HEK293 (cell line): ENCODE results near the gene SLC25A2.

Experiments
- CTCF ChIA-PET: fragments of 350-600 bp; formaldehyde crosslinking; extraction: SDS; loops from one replicate; lab custom pipeline; 2021; ENCODE audit warnings: antibody characterized with exemption; lab: Yijun Ruan, JAX
- POLR2A ChIA-PET: fragments of 300-600 bp; formaldehyde crosslinking; extraction: SDS; loops from one replicate; lab custom pipeline; 2020; ENCODE audit warnings: antibody characterized with exemption, inconsistent platforms; lab: Yijun Ruan, JAX
- H3K27ac ChIP-seq: fragments of 200-500 bp; sonication (Bioruptor generic); 2 replicates; pipeline ENCODE4 v1.5.1; 2014; ENCODE audit warnings: low read depth, low read length, control low read depth, inconsistent platforms; ENCODE audit errors: extremely low read depth
- H3K36me3 ChIP-seq, 2 experiments: fragments of 200-500 bp in 1 of 2; sonication (Bioruptor generic) in 1 of 2; 1 replicate in 1 of 2; 2 replicates in 1 of 2; pipeline ENCODE4 v1.5.1; 2014 to 2017; ENCODE audit warnings: inconsistent platforms in 2 of 2, low read length in 2 of 2; ENCODE audit not compliant: control insufficient read depth in 2 of 2, insufficient read depth in 1 of 2
- H3K4me1 ChIP-seq: fragments of 200-500 bp; sonication (Bioruptor generic); 2 replicates; pipeline ENCODE4 v1.5.1; 2014; ENCODE audit warnings: mild to moderate bottlenecking, low read length, inconsistent platforms; ENCODE audit not compliant: control insufficient read depth, insufficient read depth
- H3K4me3 ChIP-seq: 2 replicates; pipeline ENCODE4 v1.5.1; 2011; ENCODE audit warnings: low read depth, mild to moderate bottlenecking, control low read depth, low read length, moderate library complexity
- H3K9me3 ChIP-seq: fragments of 200-500 bp; sonication (Bioruptor generic); 2 replicates; pipeline ENCODE4 v1.5.1; 2014; ENCODE audit warnings: low read depth, low read length, inconsistent platforms; ENCODE audit not compliant: control insufficient read depth, insufficient read depth
- AEBP2 ChIP-seq: fragments of 450-650 bp; formaldehyde crosslinking; IDR thresholded peaks from 2 replicates; pipeline ENCODE4 v1.5.1; 2016; ENCODE audit warnings: missing biosample characterization, missing genetic modification characterization, borderline replicate concordance
- ELK4 ChIP-seq: IDR thresholded peaks from 2 replicates; pipeline ENCODE4 v1.6.1; 2011; ENCODE audit warnings: mild to moderate bottlenecking, low read depth, low read length, borderline replicate concordance
- FEZF1 ChIP-seq: fragments of 450-650 bp; formaldehyde crosslinking; IDR thresholded peaks from 2 replicates; pipeline ENCODE4 v1.5.1; 2016; ENCODE audit warnings: missing biosample characterization, missing genetic modification characterization
- GLIS1 ChIP-seq: fragments of 450-650 bp; formaldehyde crosslinking; IDR thresholded peaks from 2 replicates; pipeline ENCODE4 v1.5.1; 2016; ENCODE audit warnings: missing biosample characterization, missing genetic modification characterization
- MYNN ChIP-seq: fragments of 450-650 bp; formaldehyde crosslinking; IDR thresholded peaks from 2 replicates; pipeline ENCODE4 v1.5.1; 2016; ENCODE audit warnings: missing biosample characterization, missing genetic modification characterization, borderline replicate concordance
- SALL2 ChIP-seq: fragments of 450-650 bp; formaldehyde crosslinking; IDR thresholded peaks from 2 replicates; pipeline ENCODE4 v1.5.0; 2017; ENCODE audit warnings: missing biosample characterization, mild to moderate bottlenecking, missing genetic modification characterization, borderline replicate concordance
- TCF7L2 ChIP-seq: IDR thresholded peaks from 2 replicates; pipeline ENCODE4 v1.6.1; 2011; ENCODE audit warnings: low read depth, mild to moderate bottlenecking, inconsistent platforms, low read length, moderate library complexity, borderline replicate concordance
- YY1 ChIP-seq: fragments of 450-650 bp; formaldehyde crosslinking; IDR thresholded peaks from 2 replicates; pipeline ENCODE4 v1.5.1; 2018; ENCODE audit warnings: missing biosample characterization, missing genetic modification characterization
- ZBTB49 ChIP-seq: fragments of 450-650 bp; formaldehyde crosslinking; IDR thresholded peaks from 2 replicates; pipeline ENCODE4 v1.5.1; 2016; ENCODE audit warnings: missing biosample characterization, missing genetic modification characterization, low read depth
- ZNF140 ChIP-seq: fragments of 450-650 bp; formaldehyde crosslinking; IDR thresholded peaks from 2 replicates; pipeline ENCODE4 v1.5.1; 2016; ENCODE audit warnings: missing biosample characterization, missing genetic modification characterization
- ZNF214 ChIP-seq: fragments of 450-650 bp; formaldehyde crosslinking; IDR thresholded peaks from 2 replicates; pipeline ENCODE4 v1.5.1; 2017; ENCODE audit warnings: missing biosample characterization, mild to moderate bottlenecking, missing genetic modification characterization, borderline replicate concordance
- ZNF24 ChIP-seq: fragments of 450-650 bp; formaldehyde crosslinking; IDR thresholded peaks from 2 replicates; pipeline ENCODE4 v1.5.1; 2016; ENCODE audit warnings: missing biosample characterization, missing genetic modification characterization
- ZNF302 ChIP-seq: fragments of 450-650 bp; formaldehyde crosslinking; IDR thresholded peaks from 2 replicates; pipeline ENCODE4 v1.5.1; 2016; ENCODE audit warnings: missing biosample characterization, missing genetic modification characterization, low read depth
- ZNF366 ChIP-seq: fragments of 450-650 bp; formaldehyde crosslinking; conservative IDR thresholded peaks from 2 replicates; pipeline ENCODE4 v1.5.1; 2016; ENCODE audit warnings: missing biosample characterization, missing genetic modification characterization
- ZNF426 ChIP-seq: fragments of 450-650 bp; formaldehyde crosslinking; IDR thresholded peaks from 2 replicates; pipeline ENCODE4 v1.5.1; 2017; ENCODE audit warnings: missing biosample characterization, missing genetic modification characterization, mild to moderate bottlenecking, inconsistent platforms, moderate library complexity
- ZNF513 ChIP-seq: fragments of 450-650 bp; IDR thresholded peaks from 2 replicates; pipeline ENCODE4 v1.5.1; 2018; ENCODE audit warnings: missing biosample characterization, missing genetic modification characterization
- ZNF623 ChIP-seq: fragments of 450-650 bp; formaldehyde crosslinking; IDR thresholded peaks from 2 replicates; pipeline ENCODE4 v1.5.1; 2016; ENCODE audit warnings: missing biosample characterization, missing genetic modification characterization
- ZNF747 ChIP-seq: fragments of 450-650 bp; formaldehyde crosslinking; IDR thresholded peaks from 2 replicates; pipeline ENCODE4 v1.5.1; 2016; ENCODE audit warnings: missing biosample characterization, missing genetic modification characterization
- ZSCAN16 ChIP-seq: fragments of 450-650 bp; formaldehyde crosslinking; IDR thresholded peaks from 2 replicates; pipeline ENCODE4 v1.5.1; 2016; ENCODE audit warnings: missing biosample characterization, missing genetic modification characterization
- ZXDB ChIP-seq: fragments of 450-650 bp; formaldehyde crosslinking; IDR thresholded peaks from 2 replicates; pipeline ENCODE4 v1.5.1; 2016; ENCODE audit warnings: missing biosample characterization, missing genetic modification characterization
- TF ChIP-seq, protein P1 (sequence below): fragments of 450-650 bp; formaldehyde crosslinking; IDR thresholded peaks from 2 replicates; pipeline ENCODE4 v1.5.1; 2016; ENCODE audit warnings: missing biosample characterization, missing genetic modification characterization
- TF ChIP-seq, protein P2 (sequence below): fragments of 450-650 bp; formaldehyde crosslinking; IDR thresholded peaks from 2 replicates; pipeline ENCODE4 v1.5.1; 2016; ENCODE audit warnings: missing biosample characterization, missing genetic modification characterization
- TF ChIP-seq, protein P3 (sequence below): fragments of 450-650 bp; formaldehyde crosslinking; IDR thresholded peaks from 2 replicates; pipeline ENCODE4 v1.5.1; 2016; ENCODE audit warnings: missing biosample characterization, missing genetic modification characterization
- TF ChIP-seq, protein P4 (sequence below): fragments of 450-650 bp; formaldehyde crosslinking; IDR thresholded peaks from 2 replicates; pipeline ENCODE4 v1.5.1; 2017; ENCODE audit warnings: missing biosample characterization, mild to moderate bottlenecking, missing genetic modification characterization, moderate library complexity

The SLC25A2 gene

GRCh38 chr5:141303756-141304155 lies at the start of gene SLC25A2:
TSS of gene SLC25A2 (minus strand) at chr5:141304049. CDS start at chr5:141303865, 184 bp downstream.
- Histone ChIP-seq H3K27ac (no peak within 1 kb of the TSS), H3K4me1 (no peaks in the 10 kb centered on the region), H3K9me3 (no peaks in the 10 kb centered on the region; the same call in 1 of the 2 replicates), H3K4me3 (no peak within 1 kb of the TSS), H3K36me3 (no peaks in the 10 kb centered on the region)
- ChIA-PET CTCF (interaction anchor here (0.6 kb wide), 1 partner anchor 155 kb away, joined by 3 read pairs; no protein-coding TSS in a partner anchor), POLR2A (no interaction called here)
- TF ChIP-seq ZBTB49 (tag by site-specific recombination) (no peak), TCF7L2 (no peak), ZNF24 (tag by site-specific recombination) (no peak), ZXDB (no peak), ZNF513 (tag by site-specific recombination) (no peak), ELK4 (no peak), SALL2 (tag by site-specific recombination) (no peak), MYNN (no peak), ZSCAN16 (tag by site-specific recombination) (no peak), ZNF747 (no peak), YY1 (tag by site-specific recombination) (no peak), ZNF366 (no peak), ZNF214 (no peak)
- TF ChIP-seq, protein P1, sequence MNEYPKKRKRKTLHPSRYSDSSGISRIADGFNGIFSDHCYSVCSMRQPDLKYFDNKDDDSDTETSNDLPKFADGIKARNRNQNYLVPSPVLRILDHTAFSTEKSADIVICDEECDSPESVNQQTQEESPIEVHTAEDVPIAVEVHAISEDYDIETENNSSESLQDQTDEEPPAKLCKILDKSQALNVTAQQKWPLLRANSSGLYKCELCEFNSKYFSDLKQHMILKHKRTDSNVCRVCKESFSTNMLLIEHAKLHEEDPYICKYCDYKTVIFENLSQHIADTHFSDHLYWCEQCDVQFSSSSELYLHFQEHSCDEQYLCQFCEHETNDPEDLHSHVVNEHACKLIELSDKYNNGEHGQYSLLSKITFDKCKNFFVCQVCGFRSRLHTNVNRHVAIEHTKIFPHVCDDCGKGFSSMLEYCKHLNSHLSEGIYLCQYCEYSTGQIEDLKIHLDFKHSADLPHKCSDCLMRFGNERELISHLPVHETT (tag by site-specific recombination): no peak
- TF ChIP-seq, protein P2, sequence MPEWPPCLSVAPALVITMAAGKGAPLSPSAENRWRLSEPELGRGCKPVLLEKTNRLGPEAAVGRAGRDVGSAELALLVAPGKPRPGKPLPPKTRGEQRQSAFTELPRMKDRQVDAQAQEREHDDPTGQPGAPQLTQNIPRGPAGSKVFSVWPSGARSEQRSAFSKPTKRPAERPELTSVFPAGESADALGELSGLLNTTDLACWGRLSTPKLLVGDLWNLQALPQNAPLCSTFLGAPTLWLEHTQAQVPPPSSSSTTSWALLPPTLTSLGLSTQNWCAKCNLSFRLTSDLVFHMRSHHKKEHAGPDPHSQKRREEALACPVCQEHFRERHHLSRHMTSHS: no peak
- TF ChIP-seq, protein P3, sequence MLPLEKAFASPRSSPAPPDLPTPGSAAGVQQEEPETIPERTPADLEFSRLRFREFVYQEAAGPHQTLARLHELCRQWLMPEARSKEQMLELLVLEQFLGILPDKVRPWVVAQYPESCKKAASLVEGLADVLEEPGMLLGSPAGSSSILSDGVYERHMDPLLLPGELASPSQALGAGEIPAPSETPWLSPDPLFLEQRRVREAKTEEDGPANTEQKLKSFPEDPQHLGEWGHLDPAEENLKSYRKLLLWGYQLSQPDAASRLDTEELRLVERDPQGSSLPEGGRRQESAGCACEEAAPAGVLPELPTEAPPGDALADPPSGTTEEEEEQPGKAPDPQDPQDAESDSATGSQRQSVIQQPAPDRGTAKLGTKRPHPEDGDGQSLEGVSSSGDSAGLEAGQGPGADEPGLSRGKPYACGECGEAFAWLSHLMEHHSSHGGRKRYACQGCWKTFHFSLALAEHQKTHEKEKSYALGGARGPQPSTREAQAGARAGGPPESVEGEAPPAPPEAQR (tag by site-specific recombination): no peak

DNA sequence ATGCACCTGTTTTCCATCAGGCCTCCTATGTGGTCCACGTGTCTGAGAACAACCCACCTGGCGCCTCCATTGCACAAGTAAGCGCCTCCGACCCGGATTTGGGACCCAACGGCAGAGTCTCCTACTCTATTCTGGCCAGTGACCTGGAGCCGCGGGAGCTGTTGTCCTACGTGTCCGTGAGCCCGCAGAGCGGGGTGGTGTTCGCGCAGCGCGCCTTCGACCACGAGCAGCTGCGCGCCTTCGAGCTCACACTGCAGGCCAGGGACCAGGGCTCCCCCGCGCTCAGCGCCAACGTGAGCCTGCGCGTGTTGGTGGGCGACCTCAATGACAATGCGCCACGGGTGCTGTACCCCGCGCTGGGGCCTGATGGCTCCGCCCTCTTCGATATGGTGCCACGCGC lies 47.7 kb upstream of the SLC25A2 start:
- Histone ChIP-seq H3K4me3 (no peak overlapping the region), H3K9me3 (no peaks in the 10 kb centered on the region), H3K4me1 (peaks cover 2% of the 10 kb centered on the region; the same call in 1 of the 2 replicates), H3K36me3 (no peaks in the 10 kb centered on the region), H3K27ac (no peak overlapping the region)
- ChIA-PET POLR2A (no interaction called here), CTCF (interaction anchor here (3.0 to 5.6 kb wide), 3 partner anchors 13 to 213 kb away, joined by 11 to 33 read pairs (median 17); partner anchors contain the start of genes PCDHGA11 and PCDHGA2)
- TF ChIP-seq, protein P4, sequence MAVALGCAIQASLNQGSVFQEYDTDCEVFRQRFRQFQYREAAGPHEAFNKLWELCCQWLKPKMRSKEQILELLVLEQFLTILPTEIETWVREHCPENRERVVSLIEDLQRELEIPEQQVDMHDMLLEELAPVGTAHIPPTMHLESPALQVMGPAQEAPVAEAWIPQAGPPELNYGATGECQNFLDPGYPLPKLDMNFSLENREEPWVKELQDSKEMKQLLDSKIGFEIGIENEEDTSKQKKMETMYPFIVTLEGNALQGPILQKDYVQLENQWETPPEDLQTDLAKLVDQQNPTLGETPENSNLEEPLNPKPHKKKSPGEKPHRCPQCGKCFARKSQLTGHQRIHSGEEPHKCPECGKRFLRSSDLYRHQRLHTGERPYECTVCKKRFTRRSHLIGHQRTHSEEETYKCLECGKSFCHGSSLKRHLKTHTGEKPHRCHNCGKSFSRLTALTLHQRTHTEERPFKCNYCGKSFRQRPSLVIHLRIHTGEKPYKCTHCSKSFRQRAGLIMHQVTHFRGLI (tag by site-specific recombination): no peak
- TF ChIP-seq ZNF302 (tag by site-specific recombination): no peak
- TF ChIP-seq GLIS1: no peak
- TF ChIP-seq FEZF1: no peak
- TF ChIP-seq ZNF140 (tag by site-specific recombination): no peak
- TF ChIP-seq ZNF623 (tag by site-specific recombination): no peak
- TF ChIP-seq AEBP2 (tag by site-specific recombination): no peak
- TF ChIP-seq ZNF426 (tag by site-specific recombination): no peak
